ENCODE results near the gene CATSPER1. TPM values are rescaled to one million over a fixed set of nuclear protein-coding genes. Genes with fewer than 3 reads are reported as not detected.

Gene CATSPER1
- total RNA-seq, 1 experiment from 2014 or later = 0.15 TPM

DNA sequence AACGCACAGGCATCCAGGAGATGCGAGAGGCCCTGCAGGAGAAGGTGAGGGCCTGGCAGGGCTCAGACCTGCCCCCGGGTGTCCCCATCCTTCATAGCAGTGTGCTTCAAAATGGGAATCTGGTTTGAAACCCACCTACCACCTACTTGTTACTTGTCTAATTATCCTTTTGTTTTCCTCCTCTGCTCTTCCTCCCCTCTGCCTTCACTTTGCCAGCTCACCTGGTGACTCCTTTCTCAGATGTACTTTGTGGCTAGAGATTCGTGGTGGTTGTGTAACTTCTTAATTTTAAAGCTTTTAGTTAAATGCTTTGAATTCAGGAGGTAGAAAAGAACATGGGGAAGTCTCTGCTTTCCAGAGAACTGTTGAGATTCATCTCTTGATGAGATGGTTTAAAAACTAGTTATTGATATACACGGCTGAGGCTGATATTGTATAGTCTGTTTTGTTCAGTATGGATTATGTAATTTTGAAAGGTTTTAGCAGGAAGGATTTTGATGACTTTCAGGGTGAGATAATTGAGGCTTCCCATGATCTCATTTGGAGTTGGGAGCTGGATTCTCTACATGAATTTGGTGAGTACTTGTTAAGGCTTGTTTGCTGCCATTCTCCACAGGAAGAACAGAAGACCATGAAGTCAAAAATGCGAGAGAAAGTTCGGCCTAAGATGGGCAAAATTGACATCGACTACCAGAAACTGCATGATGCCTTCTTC is 33.8 kb upstream of the CATSPER1 start:
- peaks cover 82% of the 10 kb centered on the region for H3K36me3 ChIP-seq (ENCODE audit: control insufficient read depth, insufficient read depth, low read length)
- CTCF ChIA-PET = interaction anchor here (0.6 kb wide), 1 partner anchor 302 kb away, joined by 14 read pairs; no protein-coding TSS in a partner anchor
- DNase-seq (ENCODE audit: low read depth, low spot score) (no peak), ATAC-seq (no peak)
- no TSS peak for BruUV-seq (replicated peaks)
- POLR2A ChIA-PET = no interaction called here
- no peaks in the 10 kb centered on the region for H3K9me3 ChIP-seq (ENCODE audit: control insufficient read depth, insufficient read depth, low read depth, low read length)
- in situ Hi-C loops (cut with HindIII; ENCODE audit: low pct_unique_long_range_greater_than_20kb, low sequenced_read_pairs) (no loop called here), intact Hi-C loops (cut with micrococcal nuclease; ENCODE audit: unreplicated experiment) (no loop called here)
- no peaks in the 10 kb centered on the region for H3K4me1 ChIP-seq (ENCODE audit: control insufficient read depth, insufficient read depth, low read length)
- H3K27me3 ChIP-seq (ENCODE audit: control insufficient read depth, insufficient read depth, low read length) = no peaks in the 10 kb centered on the region
- H3K4me3 ChIP-seq (ENCODE audit: low read depth in 2 of 2, low read length in 2 of 2) = no peak overlapping the region
- H3K27ac ChIP-seq (ENCODE audit: low read length) = no peak overlapping the region
- TF ChIP-seq SIN3A (IDR thresholded peaks at IDR 0.05; ENCODE audit: borderline replicate concordance, insufficient read depth, low read depth, low read length) = no peak
- TF ChIP-seq REST (IDR thresholded peaks at IDR 0.05; ENCODE audit: insufficient read depth in 1 of 2, low read depth in 2 of 2, low read length in 1 of 2) = no peak
- no peak for TF ChIP-seq TCF7L2 (IDR thresholded peaks at IDR 0.05; ENCODE audit: low read depth, low read length)
- TF ChIP-seq, protein P1, sequence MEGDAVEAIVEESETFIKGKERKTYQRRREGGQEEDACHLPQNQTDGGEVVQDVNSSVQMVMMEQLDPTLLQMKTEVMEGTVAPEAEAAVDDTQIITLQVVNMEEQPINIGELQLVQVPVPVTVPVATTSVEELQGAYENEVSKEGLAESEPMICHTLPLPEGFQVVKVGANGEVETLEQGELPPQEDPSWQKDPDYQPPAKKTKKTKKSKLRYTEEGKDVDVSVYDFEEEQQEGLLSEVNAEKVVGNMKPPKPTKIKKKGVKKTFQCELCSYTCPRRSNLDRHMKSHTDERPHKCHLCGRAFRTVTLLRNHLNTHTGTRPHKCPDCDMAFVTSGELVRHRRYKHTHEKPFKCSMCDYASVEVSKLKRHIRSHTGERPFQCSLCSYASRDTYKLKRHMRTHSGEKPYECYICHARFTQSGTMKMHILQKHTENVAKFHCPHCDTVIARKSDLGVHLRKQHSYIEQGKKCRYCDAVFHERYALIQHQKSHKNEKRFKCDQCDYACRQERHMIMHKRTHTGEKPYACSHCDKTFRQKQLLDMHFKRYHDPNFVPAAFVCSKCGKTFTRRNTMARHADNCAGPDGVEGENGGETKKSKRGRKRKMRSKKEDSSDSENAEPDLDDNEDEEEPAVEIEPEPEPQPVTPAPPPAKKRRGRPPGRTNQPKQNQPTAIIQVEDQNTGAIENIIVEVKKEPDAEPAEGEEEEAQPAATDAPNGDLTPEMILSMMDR (IDR thresholded peaks at IDR 0.05) = no peak
- TF ChIP-seq POLR2AphosphoS5 (IDR thresholded peaks at IDR 0.05; ENCODE audit: low read depth, low read length) = no peak

GRCh38 chr11:66056501-66056900 is 30.2 kb upstream of the CATSPER1 start:
- Histone ChIP-seq H3K9me3 (ENCODE audit: control insufficient read depth, insufficient read depth, low read depth, low read length) (no peaks in the 10 kb centered on the region), H3K27me3 (ENCODE audit: control insufficient read depth, insufficient read depth, low read length) (no peaks in the 10 kb centered on the region), H3K27ac (ENCODE audit: low read length) (no peak overlapping the region), H3K4me1 (ENCODE audit: control insufficient read depth, insufficient read depth, low read length) (peaks cover 8% of the 10 kb centered on the region), H3K4me3 (ENCODE audit: low read depth in 2 of 2, low read length in 2 of 2) (no peak overlapping the region), H3K36me3 (ENCODE audit: control insufficient read depth, insufficient read depth, low read length) (peaks cover 60% of the 10 kb centered on the region)
- CTCF ChIA-PET = interaction anchor here (0.6 kb wide), 2 partner anchors 48 to 103 kb away, joined by 5 to 9 read pairs; no protein-coding TSS in a partner anchor
- intact Hi-C loops (cut with micrococcal nuclease; ENCODE audit: unreplicated experiment) (no loop called here), in situ Hi-C loops (cut with HindIII; ENCODE audit: low pct_unique_long_range_greater_than_20kb, low sequenced_read_pairs) (no loop called here)
- no TSS peak for BruUV-seq (replicated peaks)
- ATAC-seq (no peak), DNase-seq (ENCODE audit: low read depth, low spot score) (no peak)
- TF ChIP-seq REST (IDR thresholded peaks at IDR 0.05; ENCODE audit: insufficient read depth in 1 of 2, low read depth in 2 of 2, low read length in 1 of 2) (no peak), TCF7L2 (IDR thresholded peaks at IDR 0.05; ENCODE audit: low read depth, low read length) (no peak), POLR2AphosphoS5 (IDR thresholded peaks at IDR 0.05; ENCODE audit: low read depth, low read length) (no peak), SIN3A (IDR thresholded peaks at IDR 0.05; ENCODE audit: borderline replicate concordance, insufficient read depth, low read depth, low read length) (no peak)
- TF ChIP-seq, protein P1 (IDR thresholded peaks at IDR 0.05) = no peak
- POLR2A ChIA-PET = interaction anchor here (1.1 kb wide), 1 partner anchor 11 kb away, joined by 12 read pairs; no protein-coding TSS in a partner anchor

All from Panc1 (cell line).